HG02623 (cell line): Measurements from ENCODE around the gene PIK3C2G.
A peak's percentile ranks its signal among the peaks of the same experiment; 100 is the strongest.

Experiments used
- ATAC-seq: cut with Tn5 transposase; IDR thresholded peaks from one replicate; pipeline ENCODE4 v1.9.1; 2021; ENCODE audit warnings: moderate library complexity; ENCODE audit not compliant: unreplicated experiment

The PIK3C2G gene

DNA sequence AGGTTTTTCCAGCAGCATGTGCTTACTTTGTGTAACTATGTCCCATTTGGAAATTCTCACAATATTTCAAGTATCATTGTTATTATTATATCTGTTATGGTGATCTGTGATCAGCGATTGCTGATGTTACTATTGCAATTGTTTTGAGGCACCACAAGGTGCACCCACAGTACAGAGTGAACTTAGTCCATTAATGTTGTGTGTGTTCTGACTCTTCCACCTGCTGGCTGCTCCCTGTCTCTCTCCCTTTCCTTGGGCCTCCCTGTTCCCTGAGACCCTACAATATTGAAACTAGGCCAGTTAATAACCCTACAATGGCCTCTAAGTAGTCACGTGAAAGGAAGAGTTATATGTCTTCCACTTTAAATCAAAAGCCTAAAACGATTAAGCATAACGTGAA lies 153.9 kb downstream of the PIK3C2G start:
- no peak for ATAC-seq

DNA sequence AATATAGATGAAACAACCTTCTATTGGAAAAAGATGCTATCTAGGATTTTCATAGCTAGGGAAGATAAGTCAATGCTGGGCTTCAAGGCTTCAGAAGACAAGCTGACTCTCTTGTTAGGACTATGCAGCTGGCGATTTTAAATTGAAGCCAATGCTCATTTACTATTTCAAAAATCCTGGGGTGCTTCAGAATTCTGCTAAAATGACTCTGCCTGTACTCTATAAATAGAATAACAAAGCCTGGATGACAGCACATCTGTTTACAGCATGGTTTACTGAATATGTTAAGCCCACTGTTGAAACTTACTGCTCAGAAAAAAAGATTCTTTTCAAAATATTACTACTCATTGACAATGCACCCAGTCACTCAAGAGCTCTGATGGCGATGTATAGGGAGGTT lies 155.1 kb downstream of the PIK3C2G start:
- ATAC-seq = no peak

DNA sequence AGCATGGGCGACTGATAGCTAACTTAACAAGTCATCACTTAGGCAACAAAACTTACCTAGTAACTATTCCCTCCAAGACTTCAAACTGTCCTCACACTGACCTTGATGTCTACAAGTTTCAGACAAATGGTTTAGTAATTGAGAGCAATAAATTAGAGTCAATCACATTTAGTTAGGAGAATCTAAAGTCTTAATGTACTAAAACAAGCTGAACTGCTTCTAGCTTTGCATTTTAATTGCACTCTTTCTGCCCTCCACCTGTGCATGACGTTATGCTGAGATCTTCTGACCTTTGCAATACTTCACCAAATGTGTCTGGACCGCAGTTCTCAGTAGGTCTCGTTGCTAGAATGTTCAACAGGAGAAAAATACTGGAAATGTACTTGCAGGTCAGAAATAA lies 158.0 kb downstream of the PIK3C2G start:
- no peak for ATAC-seq

DNA sequence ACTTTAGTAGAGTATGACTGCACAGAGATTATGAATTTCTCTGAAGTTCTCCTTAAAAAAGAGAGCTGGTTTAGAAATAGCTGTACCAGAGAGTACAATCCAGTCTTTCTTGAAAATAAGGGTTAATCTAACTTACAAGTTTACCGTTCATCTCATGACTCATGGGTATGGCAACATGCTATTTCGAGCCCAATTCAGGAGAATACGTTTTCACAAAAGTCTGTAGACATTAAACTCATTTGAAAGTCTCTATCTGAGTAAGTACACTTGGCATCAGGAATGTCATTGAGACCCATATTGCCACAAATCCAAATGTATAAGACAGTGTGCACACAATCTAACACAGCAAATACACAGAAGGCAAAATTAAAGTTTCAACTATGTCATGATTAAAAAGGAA lies 160.5 kb downstream of the PIK3C2G start:
- no peak for ATAC-seq

DNA sequence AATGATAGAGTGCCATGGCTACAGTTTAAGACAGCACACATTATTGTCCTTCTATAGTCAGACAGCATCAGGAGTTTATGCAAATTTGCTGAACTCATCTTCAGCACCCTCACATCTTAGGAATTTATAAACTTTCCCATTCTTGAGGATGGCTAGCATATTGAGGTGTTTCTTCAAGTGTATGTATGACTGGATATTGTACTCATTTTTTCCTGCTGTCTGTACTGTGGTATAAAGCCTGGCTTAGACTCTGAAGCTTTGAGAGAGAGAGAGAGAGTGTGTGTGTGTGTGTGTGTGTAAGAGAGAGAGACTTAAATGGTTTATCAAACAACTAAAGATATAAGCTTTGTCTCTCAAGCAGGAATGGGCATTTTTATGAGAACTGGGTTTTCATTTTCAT lies 161.6 kb downstream of the PIK3C2G start:
- ATAC-seq = no peak

DNA sequence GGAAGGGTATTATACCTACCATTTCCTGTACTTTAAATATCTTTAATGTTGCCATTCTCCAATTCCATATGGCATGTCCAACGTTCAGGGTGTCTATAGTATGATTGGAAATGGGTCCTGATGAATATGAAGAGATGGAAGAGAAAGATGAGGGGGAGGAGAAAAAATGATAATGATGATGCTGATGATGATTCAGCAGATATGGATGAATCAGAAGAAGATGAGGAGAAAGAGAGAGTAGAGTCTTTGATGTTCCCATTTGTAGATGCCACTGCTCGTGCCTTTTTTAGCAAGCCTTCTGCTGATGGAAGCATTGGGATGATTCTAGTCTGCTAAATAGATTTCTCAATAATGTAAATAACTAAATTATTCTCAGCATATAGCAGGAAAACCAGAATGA lies 163.5 kb downstream of the PIK3C2G start:
- ATAC-seq = no peak

DNA sequence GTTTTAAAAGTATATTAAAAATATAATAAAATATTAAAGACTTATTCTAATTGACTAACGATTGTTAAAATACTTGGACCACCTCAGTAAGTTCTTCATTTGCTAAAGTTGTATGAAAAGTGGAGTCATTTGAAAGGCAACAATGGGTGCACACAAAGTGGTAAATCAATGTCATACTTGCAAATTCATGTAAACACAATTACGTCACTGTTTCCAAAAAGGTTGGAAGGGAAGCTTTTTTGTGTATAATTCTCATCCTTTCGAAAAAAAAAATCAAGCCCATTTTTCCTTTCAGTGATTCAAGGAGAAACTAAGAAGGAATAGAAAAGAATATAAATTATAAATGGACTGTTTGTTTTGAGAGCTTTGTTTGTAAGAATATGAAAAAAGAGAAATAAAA lies 166.2 kb downstream of the PIK3C2G start:
- ATAC-seq = no peak

DNA sequence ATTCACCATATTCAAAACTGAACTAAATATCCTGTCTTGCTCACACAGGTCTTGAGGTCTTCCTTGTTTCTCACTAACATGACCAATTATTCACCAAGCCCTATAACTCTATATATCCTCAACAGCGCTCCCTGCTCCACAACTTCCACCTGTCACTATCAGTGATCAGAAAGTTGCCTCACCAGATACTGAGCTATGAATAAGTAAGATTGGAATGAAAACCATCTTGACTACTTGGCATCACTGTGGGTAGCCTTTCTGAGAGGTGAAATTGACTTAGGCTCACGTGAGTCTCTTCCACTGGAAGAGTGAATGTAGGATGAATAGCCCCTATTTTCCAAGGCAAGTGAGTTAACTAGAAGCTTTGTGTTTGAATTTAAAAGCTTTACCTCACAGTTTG lies 167.1 kb downstream of the PIK3C2G start:
- ATAC-seq = no peak

DNA sequence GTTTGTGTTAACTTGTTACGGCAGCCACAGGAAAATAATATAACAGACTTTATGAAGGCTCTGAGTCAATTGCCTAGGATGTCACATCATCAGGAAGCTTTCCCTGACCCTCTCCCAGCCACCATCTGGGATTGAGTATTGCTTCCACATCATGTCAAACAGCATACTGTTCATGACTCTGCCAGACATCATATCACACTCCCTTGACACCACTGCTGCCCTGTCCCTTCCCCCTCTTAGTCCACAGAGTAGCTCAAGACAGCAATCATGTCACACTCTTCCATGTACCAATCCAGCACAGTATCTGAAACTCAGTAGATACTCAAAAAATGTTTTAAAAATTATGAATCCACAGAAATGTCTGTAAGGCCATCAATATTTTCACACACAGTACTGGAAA lies 168.0 kb downstream of the PIK3C2G start:
- no peak for ATAC-seq

DNA sequence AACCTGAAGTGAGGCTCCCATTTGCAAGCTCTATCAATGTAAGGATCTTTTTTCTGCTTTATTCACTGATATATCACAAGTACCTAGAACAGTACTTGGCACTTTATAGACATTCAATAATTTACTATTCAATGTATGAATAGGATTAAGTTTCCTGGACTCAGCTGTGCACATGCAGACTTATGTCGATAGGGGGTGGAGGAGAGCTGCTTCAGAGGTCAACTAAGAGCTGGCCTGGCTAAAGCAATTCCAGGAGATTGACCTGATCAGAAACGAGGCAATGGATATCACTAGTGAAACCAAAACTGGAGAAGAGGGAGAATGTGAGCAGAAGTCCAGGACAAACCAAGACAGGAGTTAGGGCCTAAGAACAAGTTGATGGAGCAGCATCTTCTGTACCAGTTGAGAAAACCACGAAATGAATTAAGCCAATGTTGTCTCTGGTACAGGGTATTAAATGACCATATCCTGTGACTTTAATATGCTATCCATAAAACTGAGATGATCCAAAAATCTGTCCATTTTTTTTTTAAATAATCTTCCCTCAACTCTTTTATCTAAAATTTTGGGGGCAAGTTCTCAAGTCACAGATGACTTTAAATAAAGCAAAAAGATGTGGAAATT lies 169.2 kb downstream of the PIK3C2G start:
- ATAC-seq = peak; percentile 80

DNA sequence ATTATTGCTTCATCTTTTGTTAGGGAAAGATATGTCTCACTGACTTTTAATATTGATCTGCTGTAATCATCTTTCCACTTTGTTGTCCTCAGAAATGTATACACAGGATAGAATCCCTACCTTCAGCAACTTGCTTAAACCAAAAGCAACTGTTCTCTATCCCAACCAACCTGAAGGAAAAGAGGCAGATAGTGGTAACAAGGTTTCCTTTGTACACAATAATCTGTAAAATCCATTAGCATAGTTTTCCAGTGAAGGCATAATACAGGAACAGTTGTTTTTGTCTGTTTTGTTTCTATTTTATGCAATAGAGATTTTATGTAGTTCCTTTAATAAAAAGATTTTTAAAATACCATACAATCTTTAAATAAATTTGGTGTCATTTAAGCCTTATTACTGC lies 170.5 kb downstream of the PIK3C2G start:
- no peak for ATAC-seq

DNA sequence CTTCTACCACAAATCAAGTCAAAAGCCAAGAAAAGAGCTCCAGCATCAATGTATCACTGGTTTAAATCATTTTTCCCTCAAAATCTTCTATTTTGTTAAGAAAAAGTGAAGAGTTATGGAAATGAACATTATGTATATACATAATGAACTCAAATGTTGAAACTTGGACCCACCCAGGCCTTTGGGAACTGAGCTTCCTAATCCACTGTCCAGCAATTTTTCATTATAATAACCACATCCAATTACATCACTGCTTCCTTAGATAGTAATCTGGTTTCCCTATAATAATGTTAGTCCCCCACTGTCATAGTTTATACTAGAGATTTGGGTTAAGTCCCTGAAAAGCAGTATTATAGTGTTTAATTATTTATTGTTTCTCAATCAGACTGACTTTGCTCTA lies 170.9 kb downstream of the PIK3C2G start:
- ATAC-seq = no peak

DNA sequence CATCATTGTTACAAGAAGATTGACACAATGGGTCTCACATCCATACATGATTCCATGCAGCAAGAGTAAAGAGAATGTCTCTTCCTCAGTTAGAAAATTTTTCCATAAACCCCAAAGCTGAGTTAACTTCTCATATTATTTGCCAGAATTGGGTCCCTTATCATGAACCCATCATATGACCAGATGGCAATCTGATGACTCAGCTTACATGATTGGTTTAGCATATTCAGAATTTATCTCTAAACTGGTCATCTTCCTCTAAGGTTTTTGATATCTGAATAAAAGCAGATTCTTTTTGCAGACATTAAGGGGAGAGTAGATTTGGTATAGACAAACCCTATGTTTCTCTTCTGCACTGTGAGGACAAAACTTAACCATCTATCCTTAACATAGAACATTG lies 174.9 kb downstream of the PIK3C2G start:
- ATAC-seq = no peak

DNA sequence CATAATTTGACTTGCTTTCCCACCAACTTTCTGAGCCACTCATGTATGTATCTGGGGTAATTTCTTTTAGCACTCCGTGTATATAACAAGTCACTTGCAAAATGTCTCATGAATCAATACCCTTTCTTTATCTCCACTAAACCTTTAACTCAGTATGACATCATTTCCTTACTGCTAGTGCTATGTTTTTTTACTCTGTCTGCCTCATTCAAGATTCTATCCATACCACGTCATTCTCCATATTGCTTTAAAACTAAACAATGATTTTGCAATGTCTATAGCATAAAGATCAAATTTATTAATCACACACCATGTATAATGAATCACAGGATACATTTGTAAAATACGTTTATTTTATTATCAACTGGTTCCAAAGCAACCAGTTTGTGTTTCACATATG lies 178.2 kb downstream of the PIK3C2G start:
- ATAC-seq = no peak

DNA sequence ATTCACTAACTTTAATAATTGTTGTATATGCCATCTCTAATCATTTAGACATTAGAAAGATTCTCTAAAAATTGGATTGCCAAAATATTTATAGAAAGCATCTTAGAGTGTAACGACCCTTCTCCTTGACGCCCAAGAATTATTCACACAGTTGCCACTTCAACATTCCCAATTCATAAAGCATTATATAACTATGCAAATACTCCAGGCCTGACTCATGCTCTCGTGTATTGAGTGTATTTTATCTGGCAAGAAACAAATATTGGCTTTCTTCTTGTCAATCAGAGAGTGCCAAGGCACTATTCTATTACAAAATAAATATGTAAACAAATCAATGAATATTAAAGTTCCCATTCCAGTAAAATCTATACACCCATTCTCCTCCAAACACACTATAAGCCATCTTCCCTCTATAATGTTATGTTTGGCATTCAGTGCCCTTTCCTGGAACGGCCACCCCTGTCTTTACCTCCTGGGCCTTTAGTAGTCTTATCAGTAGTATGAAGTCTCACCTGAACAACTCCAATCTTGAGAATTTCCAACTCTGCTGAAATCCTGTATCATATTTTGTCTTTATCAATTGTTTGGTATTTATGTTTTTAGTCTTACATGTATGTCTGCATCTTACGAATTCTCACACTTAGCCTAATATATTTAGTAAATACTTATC lies 182.6 kb downstream of the PIK3C2G start:
- ATAC-seq = no peak

DNA sequence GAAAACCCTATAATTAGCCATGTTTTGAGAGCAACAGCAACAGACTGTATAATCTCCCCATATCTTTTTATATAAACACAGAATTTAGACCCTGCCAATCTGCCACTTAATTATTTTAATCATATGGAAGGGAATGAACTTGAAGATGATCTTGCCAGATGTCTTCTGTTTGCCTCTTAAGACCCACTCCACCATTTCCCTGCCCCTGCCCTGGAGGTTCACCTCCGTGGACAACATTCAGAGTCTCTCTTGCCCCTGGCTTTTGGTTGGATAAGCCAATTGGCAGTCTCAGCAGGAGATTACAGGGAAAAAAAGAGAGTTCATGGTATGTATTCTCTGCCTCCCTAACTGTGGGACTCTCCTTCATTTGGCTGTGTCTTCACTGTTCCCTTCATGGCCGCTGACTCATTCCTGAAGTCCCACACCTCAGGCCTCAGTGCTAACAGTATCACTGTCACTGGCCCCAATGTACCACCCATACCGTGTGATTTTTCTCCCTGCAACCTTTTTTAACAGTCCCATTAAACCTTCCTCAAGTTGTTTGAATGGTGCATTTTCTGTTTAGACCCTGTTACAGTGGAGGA lies 184.8 kb downstream of the PIK3C2G start:
- ATAC-seq = no peak

DNA sequence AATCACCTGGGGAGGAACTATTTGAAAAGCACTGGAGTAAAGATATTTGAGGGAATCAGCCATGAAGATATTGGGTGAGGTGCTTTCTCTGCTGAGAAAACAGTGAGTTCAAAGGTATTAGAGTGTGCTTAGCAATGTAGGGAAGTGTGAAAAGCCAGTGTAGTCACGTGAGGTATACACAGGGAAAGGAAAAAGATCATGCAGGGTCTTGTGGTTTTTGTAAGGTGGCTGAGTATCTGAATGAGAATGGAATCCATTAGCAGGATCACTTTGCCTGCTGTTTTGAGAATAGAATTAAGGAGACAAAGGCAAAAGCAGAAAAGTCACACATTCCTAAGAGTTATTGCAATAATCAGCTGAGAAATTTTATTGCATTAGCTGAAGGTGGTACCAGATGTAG lies 193.0 kb downstream of the PIK3C2G start:
- no peak for ATAC-seq

DNA sequence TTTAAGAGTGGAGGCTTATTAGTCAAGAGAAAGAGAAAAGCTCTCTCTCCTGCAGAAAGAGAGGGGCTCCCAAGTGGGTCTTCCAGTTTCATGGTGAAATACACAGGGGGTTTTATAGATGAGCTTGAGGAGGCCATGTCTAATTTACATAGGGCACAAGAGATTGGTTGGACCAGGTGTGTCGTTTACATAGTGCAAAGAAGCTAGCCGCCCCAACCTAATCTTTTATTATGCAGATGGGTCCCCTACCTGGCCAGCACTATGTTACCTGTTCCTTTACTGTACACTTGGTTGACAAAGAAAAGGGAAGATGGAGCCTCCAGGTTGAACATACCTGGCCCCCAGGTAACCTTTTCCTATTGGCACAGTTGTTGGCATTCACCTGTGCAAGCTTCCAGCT lies 195.0 kb downstream of the PIK3C2G start:
- ATAC-seq = no peak

DNA sequence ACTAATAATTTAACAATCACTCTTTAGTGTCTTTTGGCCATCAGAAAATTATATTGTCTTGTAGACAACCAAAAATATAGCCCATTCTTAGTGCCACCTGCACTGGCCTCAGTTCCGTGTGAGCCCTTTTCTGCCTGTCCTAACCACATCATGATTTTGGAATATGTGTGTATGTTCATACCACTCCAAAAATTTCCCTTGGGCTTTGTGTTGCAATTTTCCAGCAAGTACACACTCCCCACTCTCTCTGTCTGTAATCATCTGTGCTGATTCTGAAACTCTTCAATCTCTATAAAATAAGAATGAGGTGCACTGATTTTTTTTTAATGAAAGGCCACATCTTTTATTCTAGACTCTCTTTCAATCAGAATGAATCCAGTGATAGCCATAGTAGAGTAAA lies 196.0 kb downstream of the PIK3C2G start:
- ATAC-seq = no peak

DNA sequence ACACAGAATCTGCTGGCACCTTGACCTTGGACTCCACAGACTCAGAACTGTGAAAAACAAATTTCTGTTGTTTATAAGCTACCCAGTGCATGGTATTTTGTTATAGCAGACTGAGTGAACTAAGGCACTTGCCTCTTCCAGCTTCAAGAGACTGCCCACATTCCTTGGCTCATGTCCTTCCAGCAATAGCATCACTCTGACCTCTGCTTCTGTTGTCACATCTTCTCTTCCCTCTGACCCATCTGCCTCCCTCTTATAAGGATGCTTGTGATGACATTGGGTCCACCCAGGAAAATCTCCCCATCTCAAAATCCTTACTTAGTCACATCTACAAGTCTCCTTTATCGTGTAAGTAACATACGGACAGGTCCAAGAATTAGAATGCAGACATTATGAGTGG lies 200.4 kb downstream of the PIK3C2G start:
- ATAC-seq = no peak

DNA sequence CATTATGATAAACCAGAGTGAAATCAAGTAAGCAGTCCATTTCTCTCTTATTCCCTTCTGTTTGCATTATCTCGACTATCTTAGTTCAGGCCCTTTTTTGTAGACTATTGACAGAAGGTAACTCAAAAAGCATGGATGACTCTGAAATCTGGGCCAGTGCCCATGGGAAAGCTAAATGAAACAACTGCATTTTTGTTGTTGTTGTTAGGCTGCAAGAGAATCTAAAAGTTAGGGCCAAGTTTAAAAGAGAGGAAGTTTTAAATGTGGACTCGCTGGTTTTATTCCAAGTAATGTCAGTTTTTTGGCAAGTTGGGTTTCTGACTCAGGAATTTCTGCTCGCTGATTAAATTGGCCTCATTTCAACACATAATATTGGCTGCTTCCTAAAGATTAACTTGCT lies 201.1 kb downstream of the PIK3C2G start:
- ATAC-seq = no peak

DNA sequence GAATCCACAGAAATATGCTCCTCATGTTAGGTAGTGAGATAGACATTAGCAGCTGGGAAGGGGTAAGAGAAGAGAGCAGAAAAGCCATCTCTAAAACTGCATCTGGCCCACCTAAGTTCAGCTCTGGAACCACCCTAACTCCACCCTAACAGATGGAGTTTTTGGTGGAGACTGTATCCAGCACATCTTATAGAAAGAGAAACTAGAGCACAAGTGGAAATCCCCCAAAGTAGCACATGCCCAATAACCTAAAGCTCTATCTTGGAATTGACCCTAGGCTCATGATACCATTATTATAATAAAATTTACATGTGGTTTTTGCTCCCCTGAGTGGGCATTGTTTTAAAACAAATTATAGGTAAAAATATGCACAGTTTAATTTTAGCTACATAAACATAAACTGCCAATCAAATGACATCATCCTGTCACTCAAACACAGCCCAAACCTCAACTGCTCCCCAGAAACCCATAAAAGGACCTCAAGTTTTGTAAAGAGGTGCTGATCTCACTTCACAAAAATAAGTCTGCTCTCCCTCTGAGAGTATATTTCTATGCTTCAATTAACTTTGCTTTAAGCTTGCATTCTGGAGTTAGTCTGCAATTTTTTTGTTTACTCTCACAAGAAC lies 206.4 kb downstream of the PIK3C2G start:
- peak; percentile 56 for ATAC-seq
